Stomach (tissue), 9 donors: ENCODE results near the gene ITK. TPM values are rescaled to one million over a fixed set of nuclear protein-coding genes. Genes with fewer than 3 reads are reported as not detected.

Experiments
- DNase-seq, 2 donors: peaks; one replicate each; pipeline versions ENCODE4 v3.0.0 to v3.0.0-alpha.2; 2013 to 2019
- H3K27ac ChIP-seq, 5 donors: fragments of 200-600 bp in 4 of 5; sonication (generic) in 4 of 5; one replicate each; pipeline ENCODE4 v1.5.1; 2013 to 2019; ENCODE audit warnings: mild to moderate bottlenecking in 1 of 5, moderate library complexity in 1 of 5
- H3K27me3 ChIP-seq, 3 donors: fragments of 200-600 bp; sonication (generic); one replicate each; pipeline ENCODE4 v1.5.1; 2017 to 2019; ENCODE audit warnings: mixed run types in 1 of 3
- H3K36me3 ChIP-seq, 4 donors: fragments of 200-600 bp; sonication (generic); 1 replicate in 3 of 4; 2 replicates in 1 of 4; pipeline ENCODE4 v1.5.1; 2016 to 2019
- H3K4me1 ChIP-seq, 4 donors: fragments of 200-600 bp; sonication (generic); one replicate each; pipeline ENCODE4 v1.5.1; 2016 to 2019
- H3K4me3 ChIP-seq, 4 donors: fragments of 200-600 bp; sonication (generic) in 3 of 4; one replicate each; pipeline ENCODE4 v1.5.1; 2016 to 2019; ENCODE audit warnings: mild to moderate bottlenecking in 1 of 4
- H3K9me3 ChIP-seq, 4 donors: fragments of 200-600 bp; sonication (generic); one replicate each; pipeline ENCODE4 v1.5.1; 2016 to 2019
- CTCF ChIP-seq, 7 experiments: fragments of 450-650 bp in 4 of 7; fragments of 200-600 bp in 3 of 7; sonication (generic) in 3 of 7; IDR thresholded peaks; one replicate each; pipeline ENCODE4 v1.5.1; 2016 to 2019; ENCODE audit warnings: antibody characterized with exemption in 7 of 7, control low read depth in 2 of 7, mild to moderate bottlenecking in 1 of 7
- EP300 ChIP-seq: sonication (generic); formaldehyde crosslinking; IDR thresholded peaks from one replicate; pipeline ENCODE4 v1.6.1; 2017; ENCODE audit warnings: antibody characterized with exemption
- POLR2A ChIP-seq, 4 donors: fragments of 450-650 bp; IDR thresholded peaks; one replicate each; pipeline ENCODE4 v1.6.1; 2016; ENCODE audit warnings: antibody characterized with exemption in 4 of 4, control low read depth in 2 of 4, mild to moderate bottlenecking in 1 of 4, moderate library complexity in 1 of 4
- POLR2AphosphoS5 ChIP-seq, 3 donors: sonication (generic); formaldehyde crosslinking; IDR thresholded peaks; one replicate each; pipeline ENCODE4 v1.6.1; 2016; ENCODE audit warnings: antibody characterized with exemption in 3 of 3
- whole genome bisulfite sequencing, 5 donors: extraction: QIAGEN DNeasy Blood & Tissue Kit in 3 of 5; methylation state at CpG; one replicate each; pipeline versions ENCODE4 v1.1.5 to v1.1.7; 2013 to 2018; 5-methylcytosine and 5-hydroxymethylcytosine counted together
- intact Hi-C: fragments of 100-400 bp; cut with DNase I; formaldehyde crosslinking; loops from one replicate; pipeline ENCODE4 v1.15.1; 2023; ENCODE audit warnings: low total_unique reads
- polyA plus RNA-seq, 3 donors: library from polyadenylated mRNA; stranded (reverse); fragments of 200-250 nt; gene quantifications; one replicate each; pipeline ENCODE4 v1.2.3, GENCODE V29; 2013
- total RNA-seq, 5 donors: library from RNA; depleted of rRNA; stranded (reverse); fragments of >200 nt; gene quantifications; one replicate each; pipeline versions ENCODE4 v1.1.0 to v1.2.3, GENCODE V29; 2014 to 2016
- donor health status: healthy with polysubstance abuse.
- donor health status: Bipolar disorder and iron deficiency.
- donor health status: healthy.

ITK gene
- total and polyA plus RNA-seq, 8 donors = 0.58 to 9.9 (median 2.3) TPM; not detected in 1

- Histone ChIP-seq H3K4me3 (no peak overlapping the region), H3K4me1 (no peaks in the 10 kb centered on the region), H3K27ac (no peak overlapping the region), H3K27me3 (peaks cover 0 to 10% (median 0%) of the 10 kb centered on the region in 3 donors), H3K36me3 (no peaks in the 10 kb centered on the region), H3K9me3 (no peaks in the 10 kb centered on the region)
- WGBS, 5 donors = 42 to 49% (median 47%) methylated on average over 4 to 5 of the region's 5 CpGs
- TF ChIP-seq POLR2AphosphoS5 (IDR thresholded peaks at IDR 0.05) (no peak), EP300 (no peak), CTCF (IDR thresholded peaks at IDR 0.05) (no peak), POLR2A (IDR thresholded peaks at IDR 0.05) (no peak)
- intact Hi-C loops = no loop called here
- peak in 1 of 2 donors; percentile 29 for DNase-seq
Measured at GRCh38 chr5:157198277-157198986, 17.8 kb downstream of the ITK start.

DNA sequence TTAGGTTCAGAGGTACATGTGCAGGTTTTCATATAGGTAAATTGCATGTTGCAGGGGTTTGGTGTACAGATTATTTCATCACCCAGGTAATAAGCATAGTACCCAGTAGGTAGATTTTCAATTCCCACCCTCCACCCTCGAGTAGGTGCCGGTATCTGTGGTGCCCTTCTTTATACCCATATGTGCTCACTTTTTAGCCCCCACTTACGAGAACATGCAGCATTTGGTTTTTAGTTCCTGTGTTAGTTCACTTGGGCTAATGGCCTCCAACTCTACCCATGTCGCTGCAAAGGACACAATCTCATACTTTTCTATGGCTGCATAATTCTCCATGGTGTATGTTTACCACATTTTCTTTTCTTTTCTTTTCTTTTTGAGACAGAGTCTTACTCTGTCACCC lies 21.2 kb downstream of the ITK start:
- peaks cover 0 to 4% (median 0%) of the 10 kb centered on the region in 3 donors for H3K27me3 ChIP-seq
- no peak for DNase-seq
- no peaks in the 10 kb centered on the region for H3K4me1 ChIP-seq
- TF ChIP-seq POLR2A (IDR thresholded peaks at IDR 0.05) = no peak
- TF ChIP-seq POLR2AphosphoS5 (IDR thresholded peaks at IDR 0.05) = no peak
- TF ChIP-seq CTCF (IDR thresholded peaks at IDR 0.05) = no peak
- no peak for TF ChIP-seq EP300
- H3K9me3 ChIP-seq = no peaks in the 10 kb centered on the region
- 73 to 78% (median 77%) methylated on average over 4 of the region's 4 CpGs for WGBS, 5 donors
- no peak overlapping the region for H3K4me3 ChIP-seq
- intact Hi-C loops = no loop called here
- no peak overlapping the region for H3K27ac ChIP-seq
- H3K36me3 ChIP-seq = no peaks in the 10 kb centered on the region

- Histone ChIP-seq H3K27me3 (peaks cover 0 to 4% (median 0%) of the 10 kb centered on the region in 3 donors), H3K36me3 (no peaks in the 10 kb centered on the region), H3K27ac (no peak overlapping the region), H3K4me3 (no peak overlapping the region), H3K9me3 (no peaks in the 10 kb centered on the region), H3K4me1 (no peaks in the 10 kb centered on the region)
- intact Hi-C loops = no loop called here
- DNase-seq = no peak
- 53 to 69% (median 58%) methylated on average over 4 of the region's 4 CpGs for WGBS, 5 donors
- TF ChIP-seq POLR2A (IDR thresholded peaks at IDR 0.05) (no peak), EP300 (no peak), CTCF (IDR thresholded peaks at IDR 0.05) (no peak), POLR2AphosphoS5 (IDR thresholded peaks at IDR 0.05) (no peak)
Measured at GRCh38 chr5:157203417-157203816, 22.8 kb downstream of the ITK start.

DNA sequence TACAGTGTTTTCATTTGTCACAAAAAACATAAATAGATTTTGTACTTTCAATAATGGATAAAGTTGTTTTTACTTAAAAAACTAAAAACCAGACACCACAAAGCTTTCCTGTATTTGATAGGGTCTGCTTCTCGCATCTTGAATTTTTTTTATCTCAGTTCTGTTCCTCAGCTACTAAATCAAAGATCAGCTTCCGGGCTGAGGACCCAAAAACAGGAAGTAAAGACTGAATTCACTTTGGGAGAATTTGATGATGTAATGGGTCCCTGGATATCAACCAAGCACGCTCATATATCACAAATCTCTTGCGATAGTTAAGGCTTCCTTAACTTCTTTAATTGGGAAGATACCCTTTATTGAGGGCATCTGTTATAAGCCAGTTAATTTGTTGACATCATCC lies 24.1 kb downstream of the ITK start:
- Histone ChIP-seq H3K9me3 (no peaks in the 10 kb centered on the region), H3K4me3 (no peak overlapping the region), H3K27me3 (peaks cover 0 to 4% (median 0%) of the 10 kb centered on the region in 3 donors), H3K27ac (no peak overlapping the region), H3K4me1 (no peaks in the 10 kb centered on the region), H3K36me3 (no peaks in the 10 kb centered on the region)
- WGBS, 5 donors = 69 to 82% (median 73%) methylated on average over 4 of the region's 4 CpGs
- DNase-seq = no peak
- intact Hi-C loops = no loop called here
- TF ChIP-seq POLR2A (IDR thresholded peaks at IDR 0.05) (no peak), EP300 (no peak), POLR2AphosphoS5 (IDR thresholded peaks at IDR 0.05) (no peak), CTCF (IDR thresholded peaks at IDR 0.05) (no peak)
